ENCODE measurements around the gene SLC33A1.
"Not testable (repeated sequence)": the region's sequence is repeated elsewhere in the genome, so short reads cannot be mapped to it uniquely, and the experiment has no call there.

SLC33A1 gene

DNA sequence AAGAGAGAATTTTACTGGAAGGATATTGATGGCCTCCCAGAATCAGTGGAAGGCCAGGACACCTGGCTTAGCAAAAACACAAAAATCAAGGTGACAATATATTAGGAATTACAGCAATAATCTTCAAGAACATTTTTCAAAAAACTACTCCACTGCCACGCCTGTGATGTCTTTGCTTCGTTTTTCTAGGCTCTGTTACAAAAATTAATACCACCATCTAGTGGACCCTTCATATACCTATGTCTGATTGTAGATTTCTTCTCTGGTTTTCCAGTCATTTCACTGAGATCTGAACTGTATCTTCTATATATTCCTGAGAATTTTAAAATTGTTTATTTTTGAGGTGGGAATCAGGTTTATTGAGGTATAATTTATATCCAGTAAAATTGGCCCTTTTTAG, 5.6 kb upstream of the SLC33A1 start:
- no peak for DNase-seq (ENCODE audit: insufficient read length)
- TF ChIP-seq POLR2AphosphoS5 (IDR thresholded peaks at IDR 0.05; ENCODE audit: low read depth, low read length) (no peak), TAF1 (IDR thresholded peaks at IDR 0.05; ENCODE audit: borderline replicate concordance, low read depth, low read length) (no peak), POLR2A (IDR thresholded peaks at IDR 0.05; ENCODE audit: low read depth, low read length) (no peak)
- no peak for FAIRE-seq

DNA sequence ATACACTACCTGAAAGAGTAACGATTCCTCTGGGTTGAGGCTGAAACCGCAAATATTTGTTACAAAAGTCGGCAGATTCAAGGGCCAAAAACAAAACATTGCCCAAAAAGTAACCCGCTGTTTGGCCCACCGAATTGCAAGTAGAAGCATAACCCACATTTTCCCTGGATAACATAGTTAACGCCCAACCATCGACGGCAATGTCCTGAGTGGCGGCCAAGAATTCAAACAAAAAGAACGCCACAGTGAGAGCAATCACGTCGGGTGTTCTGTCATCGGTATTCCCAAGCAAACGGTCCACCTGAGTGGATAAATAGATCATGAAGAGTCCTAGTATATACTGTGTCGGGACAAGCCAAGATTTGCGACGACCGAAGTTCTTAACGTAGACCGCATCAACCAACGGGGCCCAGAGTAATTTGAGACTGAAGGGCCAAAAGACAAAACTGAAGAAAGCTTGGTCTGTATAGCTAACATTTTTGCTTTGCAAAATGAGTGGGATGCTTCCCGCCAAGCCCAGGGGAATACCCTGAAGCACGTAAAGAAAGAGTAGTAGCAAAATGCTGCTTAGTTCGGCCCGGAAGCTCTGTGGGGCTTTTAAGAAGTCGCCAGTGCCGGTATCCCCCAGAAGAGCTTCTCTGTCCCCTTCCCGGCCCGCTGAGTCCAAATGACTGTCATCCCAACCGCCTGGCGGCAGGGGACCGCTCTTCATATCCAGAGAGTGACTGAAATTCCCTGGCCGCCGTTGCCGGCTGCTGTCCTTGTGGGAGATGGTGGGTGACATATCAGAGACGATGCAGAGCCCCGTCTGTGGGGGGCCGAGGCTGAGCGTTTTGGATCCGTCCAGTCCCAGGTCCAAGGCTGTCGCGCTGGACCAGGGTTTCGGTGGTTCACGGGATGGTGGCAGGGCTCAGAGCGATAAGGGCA, 750 bp downstream of the SLC33A1 start:
- FAIRE-seq = no peak
- no peak for DNase-seq (ENCODE audit: insufficient read length)

DNA sequence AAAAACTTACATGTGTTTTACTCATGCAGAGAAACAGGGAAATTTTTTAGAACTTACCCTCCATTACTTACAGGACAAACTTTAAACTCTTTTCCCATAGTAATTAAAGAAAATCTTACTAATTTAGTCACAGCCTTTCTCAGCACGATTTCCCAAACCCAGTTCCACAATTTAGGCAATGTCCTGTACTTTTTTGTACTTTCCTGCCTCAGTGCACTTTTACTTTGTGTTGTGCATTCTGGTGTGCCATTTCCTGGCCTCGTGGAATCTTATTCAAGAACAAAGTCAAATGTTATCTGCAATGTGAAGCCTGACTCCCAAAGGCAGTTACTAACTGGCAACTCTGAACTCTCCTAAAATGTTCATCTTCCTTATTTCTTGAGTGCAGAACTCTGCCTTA, 1.9 kb downstream of the SLC33A1 start:
- FAIRE-seq = no peak

More for the DNA sequence above, 750 bp downstream of the SLC33A1 start:
- TF ChIP-seq POLR2A (IDR thresholded peaks at IDR 0.05; ENCODE audit: low read depth, low read length) (no peak), POLR2AphosphoS5 (IDR thresholded peaks at IDR 0.05; ENCODE audit: low read depth, low read length) (no peak), TAF1 (IDR thresholded peaks at IDR 0.05; ENCODE audit: borderline replicate concordance, low read depth, low read length) (no peak)

DNA sequence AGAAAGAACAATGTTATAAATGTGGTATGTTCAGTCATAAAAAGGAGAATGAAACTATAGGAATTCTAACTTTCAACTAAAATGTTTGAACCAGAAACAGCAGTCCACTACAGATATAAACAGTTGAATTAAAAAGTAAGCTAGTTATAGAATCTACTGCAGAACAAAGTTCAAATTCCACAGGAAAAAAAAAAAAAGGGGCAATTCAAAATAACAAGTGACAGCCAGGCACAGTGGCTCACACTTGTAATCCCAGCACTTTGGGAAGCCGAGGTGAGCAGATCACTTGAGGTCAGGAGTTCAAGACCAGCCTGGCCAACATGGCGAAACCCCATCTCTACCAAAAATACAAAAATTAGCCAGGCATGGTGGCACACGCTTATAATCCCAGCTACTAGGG, 4.8 kb downstream of the SLC33A1 start:
- DNase-seq (ENCODE audit: insufficient read length); FAIRE-seq: not testable (repeated sequence)

More for the DNA sequence above, 1.9 kb downstream of the SLC33A1 start:
- DNase-seq (ENCODE audit: insufficient read length) = no peak
- TF ChIP-seq POLR2A (IDR thresholded peaks at IDR 0.05; ENCODE audit: low read depth, low read length) (no peak), POLR2AphosphoS5 (IDR thresholded peaks at IDR 0.05; ENCODE audit: low read depth, low read length) (no peak), TAF1 (IDR thresholded peaks at IDR 0.05; ENCODE audit: borderline replicate concordance, low read depth, low read length) (no peak)

DNA sequence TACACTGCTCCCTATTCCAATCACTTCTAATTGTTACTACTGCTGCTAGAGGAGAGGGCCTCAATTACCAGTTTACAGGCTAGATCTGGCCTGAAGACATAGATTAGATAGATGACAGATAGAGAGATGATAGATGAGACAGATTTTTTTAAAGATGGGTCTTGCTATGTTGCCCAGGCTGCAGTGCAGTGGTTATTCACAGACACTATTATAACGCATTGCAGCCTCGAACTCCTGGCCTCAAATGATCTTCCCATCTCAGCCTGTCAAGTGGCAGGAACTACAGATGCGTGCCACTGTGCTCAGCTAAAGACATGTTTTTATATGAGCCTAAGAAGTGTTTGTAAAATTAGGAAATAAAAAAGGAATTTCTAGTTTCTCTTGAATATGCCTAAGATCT, 6.2 kb downstream of the SLC33A1 start:
- FAIRE-seq = no peak
- TF ChIP-seq POLR2AphosphoS5 (IDR thresholded peaks at IDR 0.05; ENCODE audit: low read depth, low read length) (no peak), TAF1 (IDR thresholded peaks at IDR 0.05; ENCODE audit: borderline replicate concordance, low read depth, low read length) (no peak), POLR2A (IDR thresholded peaks at IDR 0.05; ENCODE audit: low read depth, low read length) (no peak)
- no peak for DNase-seq (ENCODE audit: insufficient read length)

DNA sequence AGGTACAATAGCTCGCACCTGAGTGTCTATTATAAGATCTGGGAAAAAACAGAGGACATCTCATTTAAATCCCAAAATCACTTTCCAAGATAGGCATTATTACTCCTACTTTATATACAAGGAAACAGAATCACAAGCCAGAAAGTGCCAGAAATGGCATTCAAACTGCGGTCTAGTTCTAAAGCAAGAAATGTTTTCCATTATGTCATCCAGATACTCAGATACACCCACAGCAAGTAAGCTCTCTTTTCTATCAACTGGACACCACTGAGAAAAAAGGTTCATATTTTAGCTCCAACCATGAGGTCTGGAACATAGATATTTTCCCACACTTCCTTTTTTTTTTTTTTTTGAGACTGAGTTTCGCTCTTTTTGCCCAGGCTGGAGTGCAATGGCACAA, 8.1 kb downstream of the SLC33A1 start:
- TF ChIP-seq TAF1 (IDR thresholded peaks at IDR 0.05; ENCODE audit: borderline replicate concordance, low read depth, low read length) = no peak
- TF ChIP-seq POLR2A (IDR thresholded peaks at IDR 0.05; ENCODE audit: low read depth, low read length) = no peak
- TF ChIP-seq POLR2AphosphoS5 (IDR thresholded peaks at IDR 0.05; ENCODE audit: low read depth, low read length) = no peak
- FAIRE-seq (no peak), DNase-seq (ENCODE audit: insufficient read length) (no peak)

DNA sequence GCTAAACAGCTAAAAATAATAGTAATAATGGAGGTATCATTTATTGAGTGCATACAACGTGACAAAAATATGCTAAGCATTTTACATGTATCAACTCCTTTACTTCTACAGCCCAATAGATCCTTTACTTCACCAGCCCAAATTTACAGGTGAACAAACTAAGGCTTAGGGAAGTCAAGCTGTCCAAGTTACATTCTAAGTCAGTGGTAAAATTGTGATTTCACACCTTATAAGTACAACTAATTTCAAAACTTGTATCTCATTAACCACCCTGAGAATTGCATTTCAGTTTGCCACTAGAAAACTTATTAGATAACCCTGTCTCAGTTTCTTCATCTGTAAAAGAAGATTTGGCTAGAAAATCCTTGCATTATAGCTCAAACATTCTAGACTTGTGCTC, 10.7 kb downstream of the SLC33A1 start:
- FAIRE-seq (no peak), DNase-seq (ENCODE audit: insufficient read length) (no peak)
- TF ChIP-seq POLR2AphosphoS5 (IDR thresholded peaks at IDR 0.05; ENCODE audit: low read depth, low read length) (no peak), POLR2A (IDR thresholded peaks at IDR 0.05; ENCODE audit: low read depth, low read length) (no peak), TAF1 (IDR thresholded peaks at IDR 0.05; ENCODE audit: borderline replicate concordance, low read depth, low read length) (no peak)

DNA sequence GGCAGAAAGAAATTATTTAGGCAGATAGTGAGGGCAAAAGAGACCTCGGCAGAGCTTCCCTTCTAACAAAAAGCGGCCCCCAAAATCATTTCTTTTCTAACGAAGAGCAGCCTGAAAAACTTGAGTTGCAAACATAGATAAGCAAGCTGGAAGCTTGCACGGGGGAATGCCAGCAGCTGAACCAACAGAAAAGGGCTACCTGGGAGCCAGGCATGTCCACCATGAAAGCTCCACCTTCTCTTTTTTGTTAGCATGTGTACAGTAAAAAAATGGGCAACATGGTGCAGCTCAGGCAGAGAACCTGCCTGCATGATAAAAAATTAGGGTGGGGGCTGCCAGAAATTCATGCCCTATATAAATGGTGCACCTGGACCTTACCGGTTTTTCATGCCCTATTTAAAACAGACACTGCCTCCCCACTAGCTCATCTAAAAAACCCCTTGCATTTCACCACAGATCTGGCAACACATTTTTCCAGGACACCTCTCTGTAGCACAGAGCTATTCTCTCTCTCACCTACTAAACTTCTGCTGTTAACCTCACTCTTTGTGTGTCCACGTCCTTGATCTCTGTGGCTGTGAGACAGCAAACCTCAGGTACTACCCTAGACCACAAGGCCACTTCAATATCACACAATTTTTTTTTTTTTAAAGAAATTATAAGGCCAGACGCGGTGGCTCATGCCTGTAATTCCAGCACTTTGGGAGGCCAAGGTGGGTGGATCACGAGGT, 18.7 kb downstream of the SLC33A1 start:
- TF ChIP-seq TAF1 (IDR thresholded peaks at IDR 0.05; ENCODE audit: borderline replicate concordance, low read depth, low read length) = no peak
- TF ChIP-seq POLR2A (IDR thresholded peaks at IDR 0.05; ENCODE audit: low read depth, low read length) = no peak
- no peak for TF ChIP-seq POLR2AphosphoS5 (IDR thresholded peaks at IDR 0.05; ENCODE audit: low read depth, low read length)
- DNase-seq (ENCODE audit: insufficient read length) (no peak), FAIRE-seq (no peak)

DNA sequence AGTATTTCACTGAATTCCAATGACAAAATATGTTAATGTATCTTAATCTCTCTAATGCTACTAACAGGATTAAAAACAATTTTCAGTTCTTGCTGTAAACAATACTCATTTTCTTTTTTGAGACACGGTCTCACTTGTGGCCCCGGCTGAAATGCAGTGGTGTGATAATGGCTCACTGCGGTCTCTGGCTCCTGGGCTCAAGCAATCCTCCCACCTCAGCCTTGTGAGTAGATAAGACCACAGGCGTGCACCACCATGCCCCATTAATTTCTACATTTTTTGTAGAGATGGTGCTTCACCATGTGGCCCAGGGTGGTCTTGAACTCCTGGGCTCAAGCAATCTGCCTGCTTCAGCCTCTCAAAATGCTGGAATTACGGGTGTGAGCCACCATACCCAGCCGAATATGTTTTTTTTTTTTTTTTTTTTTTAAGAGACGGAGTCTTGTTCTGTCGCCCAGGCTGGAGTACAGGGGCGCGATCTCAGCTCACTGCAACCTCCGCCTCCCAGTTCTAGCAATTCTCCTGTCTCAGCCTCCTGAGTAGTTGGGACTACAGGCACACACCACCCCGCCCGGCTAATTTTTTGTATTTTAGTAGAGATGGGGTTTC, 25.6 kb downstream of the SLC33A1 start:
- FAIRE-seq; DNase-seq (ENCODE audit: insufficient read length): not testable (repeated sequence)

DNA sequence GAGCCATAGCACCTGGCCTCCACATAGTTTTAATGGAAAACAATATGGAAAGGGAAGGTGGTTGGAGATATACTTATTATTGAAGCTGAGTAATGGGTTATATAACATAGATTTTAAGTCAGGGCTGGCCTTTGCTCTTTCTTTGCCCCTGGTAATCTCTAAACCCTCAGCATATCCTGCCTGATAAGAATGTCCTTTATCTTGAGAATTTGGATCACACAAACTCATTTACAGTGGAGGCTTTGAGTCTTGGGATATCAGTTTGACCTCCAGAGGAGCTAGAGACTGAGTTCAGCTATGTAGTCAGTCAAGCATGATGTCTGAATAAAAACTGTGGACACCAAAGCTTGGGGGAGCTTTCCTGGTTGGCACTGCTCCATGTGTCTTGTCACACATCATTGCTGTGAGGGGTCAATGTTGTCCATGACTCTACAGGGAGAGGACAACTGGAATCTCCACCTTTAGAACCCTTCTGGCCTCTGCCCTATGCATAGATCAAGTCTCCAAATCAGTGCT, 39.1 kb downstream of the SLC33A1 start:
- TF ChIP-seq POLR2A (IDR thresholded peaks at IDR 0.05; ENCODE audit: low read depth, low read length) (no peak), POLR2AphosphoS5 (IDR thresholded peaks at IDR 0.05; ENCODE audit: low read depth, low read length) (no peak), TAF1 (IDR thresholded peaks at IDR 0.05; ENCODE audit: borderline replicate concordance, low read depth, low read length) (no peak)
- DNase-seq (ENCODE audit: insufficient read length) (no peak), FAIRE-seq (no peak)

DNA sequence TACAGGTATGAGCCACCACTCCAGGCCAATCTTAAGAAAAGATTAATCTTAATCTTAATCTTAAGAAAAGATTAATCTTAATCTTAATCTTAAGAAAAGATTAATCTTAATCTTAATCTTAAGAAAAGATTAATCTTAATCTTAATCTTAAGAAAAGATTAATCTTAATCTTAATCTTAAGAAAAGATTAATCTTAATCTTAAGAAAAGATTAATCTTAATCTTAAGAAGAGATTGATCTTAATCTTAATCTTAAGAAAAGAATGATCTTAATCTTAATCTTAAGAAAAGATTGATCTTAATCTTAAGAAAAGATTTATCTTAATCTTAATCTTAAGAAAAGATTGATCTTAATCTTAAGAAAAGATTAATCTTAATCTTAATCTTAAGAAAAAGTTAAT, 41.0 kb downstream of the SLC33A1 start:
- DNase-seq (ENCODE audit: insufficient read length); FAIRE-seq: not testable (repeated sequence)

DNA sequence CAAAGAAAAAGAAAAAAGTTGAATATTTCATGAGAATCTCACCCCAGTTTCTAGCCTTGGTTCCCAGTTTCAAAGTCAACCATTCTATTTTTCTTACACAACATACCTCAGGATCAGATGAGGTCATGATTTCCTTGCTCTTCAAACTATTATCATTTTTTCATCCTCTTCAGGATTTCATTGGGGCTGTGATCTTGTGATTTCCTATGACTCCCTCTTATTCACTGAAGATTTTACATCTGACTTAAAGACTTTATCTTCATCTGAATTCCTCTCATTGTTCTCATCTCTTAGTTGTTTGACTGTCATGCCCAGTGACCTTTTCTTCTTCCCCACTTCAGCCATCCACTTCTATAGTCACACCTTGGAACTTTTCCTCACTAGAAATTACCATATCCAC, 45.0 kb downstream of the SLC33A1 start:
- FAIRE-seq = no peak
- no peak for TF ChIP-seq POLR2AphosphoS5 (IDR thresholded peaks at IDR 0.05; ENCODE audit: low read depth, low read length)
- no peak for TF ChIP-seq POLR2A (IDR thresholded peaks at IDR 0.05; ENCODE audit: low read depth, low read length)
- no peak for TF ChIP-seq TAF1 (IDR thresholded peaks at IDR 0.05; ENCODE audit: borderline replicate concordance, low read depth, low read length)
- no peak for DNase-seq (ENCODE audit: insufficient read length)

All from GM12892 (cell line).